Measurements from ENCODE around the gene GALNT13.
"Not testable (repeated sequence)": the region's sequence is repeated elsewhere in the genome, so short reads cannot be mapped to it uniquely, and the experiment has no call there.

GALNT13 gene

GRCh38 chr2:154408786-154409185, 537.1 kb downstream of the GALNT13 start:
- DNase-seq (ENCODE audit: low read depth) = no peak

- no peak for DNase-seq (ENCODE audit: low read depth)
Observed at GRCh38 chr2:154422251-154422650, 550.5 kb downstream of the GALNT13 start.

- DNase-seq (ENCODE audit: low read depth) = no peak
Observed at GRCh38 chr2:154425994-154426393, 554.3 kb downstream of the GALNT13 start.

- no peak for DNase-seq (ENCODE audit: low read depth)
Observed at GRCh38 chr2:154427453-154427852, 555.7 kb downstream of the GALNT13 start.

GRCh38 chr2:154428022-154428421, 556.3 kb downstream of the GALNT13 start:
- DNase-seq (ENCODE audit: low read depth) = no peak

GRCh38 chr2:154433010-154433409, 561.3 kb downstream of the GALNT13 start:
- DNase-seq (ENCODE audit: low read depth) = no peak

- no peak for DNase-seq (ENCODE audit: low read depth)
Observed at GRCh38 chr2:154437104-154437503, 565.4 kb downstream of the GALNT13 start.

GRCh38 chr2:154439156-154439555, 567.4 kb downstream of the GALNT13 start:
- DNase-seq (ENCODE audit: low read depth) = no peak

- no peak for DNase-seq (ENCODE audit: low read depth)
Observed at GRCh38 chr2:154443919-154444318, 572.2 kb downstream of the GALNT13 start.

GRCh38 chr2:154446324-154446723, 574.6 kb downstream of the GALNT13 start:
- no peak for DNase-seq (ENCODE audit: low read depth)

GRCh38 chr2:154447727-154448418, 576.2 kb downstream of the GALNT13 start:
- DNase-seq (ENCODE audit: low read depth) = no peak

- DNase-seq (ENCODE audit: low read depth) = no peak
Observed at GRCh38 chr2:154449951-154450658, 578.4 kb downstream of the GALNT13 start.

GRCh38 chr2:154452471-154452870, 580.7 kb downstream of the GALNT13 start:
- no peak for DNase-seq (ENCODE audit: low read depth)

- no peak for DNase-seq (ENCODE audit: low read depth)
Observed at GRCh38 chr2:154452906-154453493, 581.3 kb downstream of the GALNT13 start.

GRCh38 chr2:154455166-154455565, 583.4 kb downstream of the GALNT13 start:
- DNase-seq (ENCODE audit: low read depth) = no peak

- no peak for DNase-seq (ENCODE audit: low read depth)
Observed at GRCh38 chr2:154455866-154456265, 584.1 kb downstream of the GALNT13 start.

- no peak for DNase-seq (ENCODE audit: low read depth)
Observed at GRCh38 chr2:154457286-154457685, 585.6 kb downstream of the GALNT13 start.

GRCh38 chr2:154459286-154459685, 587.6 kb downstream of the GALNT13 start:
- DNase-seq (ENCODE audit: low read depth) = no peak

- no peak for DNase-seq (ENCODE audit: low read depth)
Observed at GRCh38 chr2:154462634-154463033, 590.9 kb downstream of the GALNT13 start.

- DNase-seq (ENCODE audit: low read depth) = no peak
Observed at GRCh38 chr2:154466226-154466625, 594.5 kb downstream of the GALNT13 start.

- no peak for DNase-seq (ENCODE audit: low read depth)
Observed at GRCh38 chr2:154470376-154470775, 598.7 kb downstream of the GALNT13 start.

- not testable (repeated sequence) for DNase-seq (ENCODE audit: low read depth)
Observed at GRCh38 chr2:154471492-154471891, 599.8 kb downstream of the GALNT13 start.

- no peak for DNase-seq (ENCODE audit: low read depth)
Observed at GRCh38 chr2:154477319-154477718, 605.6 kb downstream of the GALNT13 start.
